A549 treated with Hydrocortisone at 1 μM for 4 hours (cell line): ENCODE data around the gene ANO8. TPM values are rescaled to one million over a fixed set of nuclear protein-coding genes. Genes with fewer than 3 reads are reported as not detected.

Experiments used
- total RNA-seq: library from RNA; stranded (reverse); fragments of 200-300 nt; extraction: Qiagen RNA extraction; gene quantifications from 5 replicates; pipeline ENCODE4 v1.2.3, GENCODE V29; 2022

The ANO8 gene
- 2.3 to 3.8 TPM (median 3.0 TPM) in 5 replicates for total RNA-seq

GRCh38 chr19:17334414-17335409 is at the start of gene ANO8:
TSS of gene ANO8 (minus strand) at chr19:17334855. CDS start at chr19:17334670, 185 bp downstream.

DNA sequence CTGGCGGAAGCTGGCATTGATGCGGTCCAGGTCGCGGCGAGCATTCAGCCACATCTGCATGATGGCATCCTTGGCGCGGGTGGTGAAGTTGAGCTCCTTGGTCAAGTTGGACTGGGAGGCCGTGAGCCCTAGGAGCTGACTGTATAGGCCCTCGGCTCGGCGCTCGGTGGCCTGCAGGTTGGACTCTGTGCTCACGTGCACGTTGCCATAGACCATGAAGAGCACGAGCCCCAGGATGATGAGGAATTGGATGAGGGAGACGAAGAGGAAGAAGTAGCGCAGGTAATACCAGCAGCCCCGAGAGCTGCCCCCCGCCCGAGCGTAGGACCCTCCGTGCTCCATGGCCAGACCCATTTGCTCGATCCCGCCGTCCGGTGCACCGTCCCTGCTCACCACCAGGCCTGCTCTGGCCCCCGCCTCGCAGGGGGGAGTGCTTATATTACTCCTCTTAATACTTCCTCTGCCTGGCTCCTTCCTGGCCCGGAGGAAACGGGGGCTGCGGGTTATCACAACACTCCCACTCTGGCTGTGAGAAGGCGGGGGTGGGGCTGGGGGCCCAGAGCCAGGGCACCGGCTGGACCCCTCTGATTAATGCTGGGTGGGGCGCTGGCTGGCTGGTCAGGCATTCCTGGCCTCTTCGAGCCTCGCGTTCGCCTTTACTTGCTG is 42.4 kb upstream of the ANO8 start, which contains the start of gene PLVAP:
Gene PLVAP (minus strand): TSS at position 408 of the 666 bp plus-strand sequence. CDS start 54 bp downstream, at position 354.

DNA sequence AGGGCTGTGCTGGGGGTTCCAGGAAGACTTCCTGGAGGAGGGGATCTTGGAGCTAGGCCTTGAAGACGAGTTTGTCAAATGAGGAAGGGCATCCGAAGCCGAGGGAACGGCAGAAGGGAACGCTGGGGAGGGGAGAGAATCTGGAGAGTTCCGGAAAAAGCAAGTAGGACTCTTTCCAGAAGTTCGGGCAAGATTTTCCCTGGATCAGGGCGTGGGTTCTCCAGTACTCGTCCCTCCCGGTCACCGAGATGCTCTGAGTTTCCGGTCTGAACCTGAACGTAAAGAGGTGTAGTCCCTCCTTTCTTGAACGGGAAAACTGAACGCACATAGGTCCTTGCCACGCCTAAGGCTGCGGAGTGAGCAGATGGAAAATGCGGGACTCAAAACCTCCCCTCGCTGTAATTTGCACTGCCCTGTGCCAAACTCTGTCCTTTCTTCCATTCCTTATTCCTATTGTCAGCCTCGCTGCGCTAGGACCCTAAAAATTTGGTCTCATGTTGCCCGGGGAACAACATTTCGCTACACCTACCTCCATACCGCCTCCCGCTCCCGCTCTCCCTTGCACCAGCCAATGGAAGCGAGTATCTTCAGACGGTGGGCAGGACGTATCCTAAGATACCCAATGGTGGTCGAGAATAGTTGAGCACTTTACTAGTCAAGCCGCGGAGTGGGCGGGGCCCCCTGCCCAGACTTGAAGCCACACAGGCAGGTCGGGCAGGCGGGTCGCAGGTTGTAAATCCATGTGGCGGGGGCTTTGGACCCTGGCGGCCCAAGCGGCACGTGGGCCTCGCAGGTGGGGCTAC is 2.4 kb upstream of the ANO8 start, which contains the start of gene GTPBP3:
Gene GTPBP3 (plus strand): TSS at position 682 of the 803 bp plus-strand sequence. CDS start 59 bp downstream, at position 741.

GRCh38 chr19:17309198-17309964 is 25.3 kb downstream of the ANO8 start, which contains the start of gene DDA1:
TSS of gene DDA1 (plus strand) at chr19:17309563. CDS start at chr19:17309655, 92 bp downstream.

DNA sequence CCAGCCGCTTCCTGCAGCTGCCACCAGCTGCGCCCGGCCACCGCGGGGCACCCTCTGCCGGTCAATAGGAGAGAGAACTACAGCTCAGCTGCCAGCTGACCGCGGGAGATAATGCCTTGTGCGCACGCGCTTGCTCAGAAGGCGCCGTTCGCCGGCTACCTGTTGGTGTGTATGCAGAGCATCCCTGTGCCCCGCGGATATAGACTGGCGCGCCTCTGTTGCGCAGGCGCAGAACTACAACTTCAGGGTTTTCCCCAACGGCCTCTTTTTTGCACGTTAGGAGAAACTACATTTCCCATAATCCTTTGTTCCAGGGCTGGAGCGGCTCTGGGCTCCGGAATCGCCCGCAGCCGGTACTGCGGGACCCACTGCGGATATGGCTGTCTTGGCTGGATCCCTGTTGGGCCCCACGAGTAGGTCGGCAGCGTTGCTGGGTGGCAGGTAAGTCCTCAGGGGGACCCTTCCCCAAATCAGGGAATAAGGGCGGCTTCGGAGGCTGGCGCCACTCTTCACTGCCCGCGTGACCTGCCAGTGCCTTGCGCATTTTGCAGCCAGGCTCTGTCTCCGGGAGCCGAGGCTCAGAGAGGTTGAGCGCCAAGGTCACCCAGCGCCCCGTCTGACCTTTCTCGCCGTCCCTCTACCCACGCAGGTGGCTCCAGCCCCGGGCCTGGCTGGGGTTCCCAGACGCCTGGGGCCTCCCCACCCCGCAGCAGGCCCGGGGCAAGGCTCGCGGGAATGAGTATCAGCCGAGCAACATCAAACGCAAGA is 29.0 kb downstream of the ANO8 start, which contains the start of gene MRPL34:
Gene MRPL34 (plus strand): TSS at position 356 of the 768 bp plus-strand sequence. CDS start 21 bp downstream, at position 377.

DNA sequence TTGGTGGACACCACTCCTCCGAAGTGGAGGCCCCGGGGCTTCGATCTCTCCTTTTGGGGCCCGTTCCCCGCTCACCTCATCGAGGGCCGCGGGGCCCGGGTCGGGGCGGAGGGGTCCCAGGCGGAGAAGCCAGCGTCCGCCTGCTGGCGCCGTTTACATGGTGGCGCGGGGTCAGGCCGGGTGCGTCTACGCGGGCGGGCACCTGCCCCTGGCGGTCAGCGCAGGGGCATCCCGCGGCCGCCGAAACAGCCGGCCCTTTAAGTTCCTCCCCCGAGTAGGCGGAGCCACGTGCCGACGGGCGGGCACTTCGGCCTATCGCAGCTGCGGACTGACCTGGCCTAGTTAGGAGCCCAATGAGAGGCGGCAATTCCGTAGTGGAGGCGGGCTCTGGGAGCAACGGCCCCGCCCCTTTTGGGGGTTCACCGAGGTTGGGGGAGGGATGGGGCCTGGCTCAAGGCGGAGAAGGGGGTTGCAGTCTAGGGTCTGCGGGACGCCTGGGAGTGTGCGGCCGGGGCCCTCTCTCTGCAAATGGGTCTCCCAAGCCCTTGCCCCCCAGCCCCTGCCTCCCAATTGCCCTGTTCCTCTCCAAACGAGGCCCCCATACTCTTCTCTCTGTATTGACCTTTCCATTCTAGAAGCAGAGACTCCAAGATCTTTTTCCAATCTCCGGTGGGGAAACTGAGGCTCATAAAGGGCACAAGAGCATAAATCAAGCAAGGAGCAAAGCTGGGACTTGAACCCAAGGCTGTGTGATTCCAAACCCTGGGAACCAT is 31.3 kb downstream of the ANO8 start, which contains the start of gene ABHD8:
Gene ABHD8 (minus strand): TSS at position 259 of the 773 bp plus-strand sequence. CDS start 1,809 bp downstream, outside the sequence.

GRCh38 chr19:17281391-17282304 is 53.0 kb downstream of the ANO8 start, which contains the start of gene ANKLE1:
TSS of gene ANKLE1 (plus strand) at chr19:17281901. CDS start at chr19:17281921, 20 bp downstream.

Other genes with a start within 250 kb of the ANO8 start
- 13.7 to 17.8 TPM (median 15.3 TPM) in 5 replicates for gene USE1, start 119.5 kb downstream of the ANO8 start, total RNA-seq
- 9.6 to 13.3 TPM (median 11.6 TPM) in 5 replicates for gene OCEL1, start 108.6 kb downstream of the ANO8 start, total RNA-seq
- 29.3 to 63.7 TPM (median 62.0 TPM) in 5 replicates for gene NR2F6, start 88.9 kb downstream of the ANO8 start, total RNA-seq
- gene USHBP1, start 70.1 kb downstream of the ANO8 start, total RNA-seq: 0.02 TPM in 1 of 5 replicates, not detected in the others
- gene BABAM1, start 67.4 kb downstream of the ANO8 start, total RNA-seq: 56.7 to 66.0 TPM (median 61.4 TPM) in 5 replicates
- gene ANKLE1, start 53.0 kb downstream of the ANO8 start, total RNA-seq: 0.36 to 0.58 TPM (median 0.38 TPM) in 5 replicates
- 1.8 to 3.2 TPM (median 2.8 TPM) in 5 replicates for gene ABHD8, start 31.4 kb downstream of the ANO8 start, total RNA-seq
- gene MRPL34, start 29.0 kb downstream of the ANO8 start, total RNA-seq: 61.1 to 87.7 TPM (median 75.2 TPM) in 5 replicates
- gene DDA1, start 25.3 kb downstream of the ANO8 start, total RNA-seq: 51.9 to 57.5 TPM (median 53.8 TPM) in 5 replicates
- 18.2 to 22.0 TPM (median 19.5 TPM) in 5 replicates for gene GTPBP3, start 2.7 kb upstream of the ANO8 start, total RNA-seq
- not detected in 5 replicates for gene PLVAP, start 42.5 kb upstream of the ANO8 start, total RNA-seq
- not detected in 5 replicates for gene CCDC194, start 59.3 kb upstream of the ANO8 start, total RNA-seq
- 0.12 to 0.23 TPM (median 0.16 TPM) in 4 of 5 replicates, not detected in the other for gene BST2, start 70.8 kb upstream of the ANO8 start, total RNA-seq
- gene MVB12A, start 85.2 kb upstream of the ANO8 start, total RNA-seq: 29.3 to 41.6 TPM (median 39.4 TPM) in 5 replicates
- 0.47 to 0.76 TPM (median 0.56 TPM) in 5 replicates for gene TMEM221, start 113.8 kb upstream of the ANO8 start, total RNA-seq
- gene NXNL1, start 126.1 kb upstream of the ANO8 start, total RNA-seq: not detected in 5 replicates
- 2.4 to 2.9 TPM (median 2.5 TPM) in 5 replicates for gene SLC27A1, start 135.7 kb upstream of the ANO8 start, total RNA-seq
- gene PGLS, start 176.8 kb upstream of the ANO8 start, total RNA-seq: 44.9 to 78.0 TPM (median 72.0 TPM) in 5 replicates
- gene COLGALT1, start 220.8 kb upstream of the ANO8 start, total RNA-seq: 64.7 to 70.3 TPM (median 66.3 TPM) in 5 replicates